AG09319 (cell line): Measurements from ENCODE around the gene PPP1R12A.

Experiments used
- DNase-seq: peaks from one replicate; pipeline ENCODE4 v3.0.0-alpha.2; 2010; ENCODE audit warnings: low read depth; ENCODE audit errors: extremely low read depth
- TF ChIP-seq, protein P1 (sequence below): IDR thresholded peaks from 2 replicates; pipeline ENCODE4 v1.5.1; 2011; ENCODE audit warnings: low read depth, mild to moderate bottlenecking, inconsistent platforms, low read length, moderate library complexity

The PPP1R12A gene

DNA sequence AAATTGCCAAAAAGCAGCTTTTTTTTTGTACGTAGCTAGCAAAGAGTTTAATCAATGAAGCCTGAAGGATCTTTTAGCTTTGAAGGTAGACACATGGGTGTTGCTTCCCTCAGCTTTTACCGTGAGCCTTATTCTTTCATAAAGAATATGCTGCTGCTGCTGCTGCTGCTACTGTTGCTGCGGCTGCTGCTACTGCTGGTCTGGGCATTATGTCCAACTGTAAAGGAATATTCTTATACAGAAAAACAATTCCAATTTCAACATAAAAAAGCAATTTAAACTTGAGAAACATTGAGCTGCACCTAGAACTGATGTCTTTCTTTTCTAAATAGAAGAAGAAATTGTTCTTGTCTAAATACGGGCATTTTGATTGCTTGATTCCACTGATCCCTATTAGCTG, 38.9 kb upstream of the PPP1R12A start:
- DNase-seq, result no peak
- TF ChIP-seq, protein P1, sequence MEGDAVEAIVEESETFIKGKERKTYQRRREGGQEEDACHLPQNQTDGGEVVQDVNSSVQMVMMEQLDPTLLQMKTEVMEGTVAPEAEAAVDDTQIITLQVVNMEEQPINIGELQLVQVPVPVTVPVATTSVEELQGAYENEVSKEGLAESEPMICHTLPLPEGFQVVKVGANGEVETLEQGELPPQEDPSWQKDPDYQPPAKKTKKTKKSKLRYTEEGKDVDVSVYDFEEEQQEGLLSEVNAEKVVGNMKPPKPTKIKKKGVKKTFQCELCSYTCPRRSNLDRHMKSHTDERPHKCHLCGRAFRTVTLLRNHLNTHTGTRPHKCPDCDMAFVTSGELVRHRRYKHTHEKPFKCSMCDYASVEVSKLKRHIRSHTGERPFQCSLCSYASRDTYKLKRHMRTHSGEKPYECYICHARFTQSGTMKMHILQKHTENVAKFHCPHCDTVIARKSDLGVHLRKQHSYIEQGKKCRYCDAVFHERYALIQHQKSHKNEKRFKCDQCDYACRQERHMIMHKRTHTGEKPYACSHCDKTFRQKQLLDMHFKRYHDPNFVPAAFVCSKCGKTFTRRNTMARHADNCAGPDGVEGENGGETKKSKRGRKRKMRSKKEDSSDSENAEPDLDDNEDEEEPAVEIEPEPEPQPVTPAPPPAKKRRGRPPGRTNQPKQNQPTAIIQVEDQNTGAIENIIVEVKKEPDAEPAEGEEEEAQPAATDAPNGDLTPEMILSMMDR, result no peak

DNA sequence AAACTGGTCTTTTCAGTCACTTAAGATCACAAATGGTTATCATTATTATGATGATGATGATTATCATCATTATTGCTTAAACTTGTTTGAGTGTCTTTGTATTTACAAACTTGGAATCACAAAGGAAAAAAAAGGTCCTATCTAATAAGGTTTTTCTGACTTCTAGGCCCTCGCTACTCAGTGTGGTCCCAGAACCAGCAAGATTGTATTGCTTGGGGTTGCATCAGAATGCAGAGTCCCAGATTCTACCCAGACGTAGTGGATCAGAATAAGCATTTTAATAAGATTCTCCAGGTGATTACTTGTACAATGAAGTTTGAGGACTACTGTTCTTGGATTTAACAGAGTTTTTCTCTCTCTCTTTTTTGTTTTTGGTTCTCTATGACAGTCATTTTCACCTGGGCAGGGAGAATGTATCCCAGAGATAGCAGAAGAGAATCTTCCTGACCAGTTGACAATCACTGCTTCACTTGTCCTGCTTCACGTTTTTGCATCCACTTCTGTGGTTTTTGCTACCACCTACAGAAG, 29.3 kb upstream of the PPP1R12A start:
- no peak for DNase-seq
- TF ChIP-seq, protein P1, result no peak

DNA sequence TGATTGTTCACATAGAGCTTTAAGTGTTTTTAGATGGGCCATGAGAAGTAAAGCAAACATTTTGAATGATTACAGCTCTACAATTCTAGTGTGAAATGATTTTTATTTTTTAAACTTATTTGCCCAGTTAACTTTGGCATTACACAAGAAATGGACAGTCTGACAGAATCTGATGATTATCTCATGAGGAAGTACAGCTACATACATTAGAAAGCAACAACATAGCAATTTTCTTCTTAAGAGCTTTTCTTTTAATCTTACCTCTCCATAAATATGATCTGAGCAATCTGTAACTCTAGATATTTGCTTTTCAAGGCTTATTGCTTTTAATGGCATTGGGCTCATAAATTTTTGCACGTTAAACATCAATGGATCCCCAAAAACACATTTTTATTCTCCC, 26.5 kb upstream of the PPP1R12A start:
- TF ChIP-seq, protein P1, result no peak
- DNase-seq, result no peak

DNA sequence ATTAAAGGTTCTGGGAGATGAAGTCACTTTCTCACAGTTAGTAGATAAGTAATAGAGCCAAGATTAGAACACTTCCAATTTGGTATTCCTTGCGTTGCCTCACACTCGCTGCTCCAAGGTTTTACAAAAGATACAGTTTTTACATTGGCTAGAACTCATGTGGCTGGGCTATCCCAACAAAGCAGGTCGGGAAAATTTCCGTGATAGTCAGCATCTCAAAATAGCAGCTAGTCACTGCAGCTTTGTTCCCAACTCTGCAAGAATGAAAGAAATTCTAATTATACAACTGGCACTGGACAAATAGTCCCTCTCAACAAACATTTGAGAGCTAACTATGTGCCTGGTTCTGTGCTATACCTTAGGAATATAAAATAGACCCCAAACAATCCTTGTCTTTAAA, 24.6 kb upstream of the PPP1R12A start:
- no peak for DNase-seq
- TF ChIP-seq, protein P1, result no peak

GRCh38 chr12:79956896-79957295, 22.0 kb upstream of the PPP1R12A start:
- TF ChIP-seq, protein P1, result no peak
- no peak for DNase-seq

- DNase-seq, result no peak
- TF ChIP-seq, protein P1, result no peak
Observed at GRCh38 chr12:79955561-79955960, 20.7 kb upstream of the PPP1R12A start.

DNA sequence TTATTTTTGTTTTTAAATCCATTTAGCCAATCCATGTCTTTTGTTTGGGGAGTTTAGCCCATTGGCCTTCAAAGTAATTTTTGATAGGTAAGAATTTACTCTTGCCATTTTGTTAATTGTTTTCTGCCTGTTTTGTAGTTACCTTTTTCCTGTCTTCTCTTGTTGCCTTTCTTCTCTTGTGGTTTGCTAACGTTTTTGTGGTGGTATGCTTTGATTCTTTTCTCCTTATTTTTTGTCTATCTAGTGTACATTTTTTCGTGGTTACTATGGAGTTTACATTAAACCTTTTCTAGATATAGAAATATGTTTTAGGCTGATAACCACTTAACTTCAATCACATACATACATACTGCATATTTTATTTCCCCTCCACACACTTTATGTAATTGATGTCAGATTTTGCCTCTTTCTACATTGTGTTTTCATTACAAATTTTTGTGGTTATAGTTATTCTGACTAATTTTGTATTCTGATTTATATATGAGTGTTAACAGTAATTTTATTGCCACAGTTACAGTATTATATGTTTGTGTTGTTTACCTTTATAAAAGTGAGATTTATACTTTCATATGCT, 19.2 kb upstream of the PPP1R12A start:
- TF ChIP-seq, protein P1, result no peak
- no peak for DNase-seq
